GM18868 (cell line): ENCODE results near the gene PDZRN4.
A peak's percentile ranks its signal among the peaks of the same experiment; 100 is the strongest.
"Not testable (repeated sequence)": the region's sequence is repeated elsewhere in the genome, so short reads cannot be mapped to it uniquely, and the experiment has no call there.

ENCODE experiments used
- ATAC-seq: cut with Tn5 transposase; IDR thresholded peaks from one replicate; pipeline ENCODE4 v1.9.1; 2021; ENCODE audit warnings: mild to moderate bottlenecking, moderate library complexity; ENCODE audit not compliant: unreplicated experiment

PDZRN4 gene

GRCh38 chr12:41188058-41188840 is at the start of gene PDZRN4:
PDZRN4 (plus strand) TSS chr12:41188320.
- no peak for ATAC-seq

- no peak for ATAC-seq
Observed at GRCh38 chr12:41140117-41140516, 48.0 kb upstream of the PDZRN4 start.

- no peak for ATAC-seq
Observed at GRCh38 chr12:41141104-41141503, 47.0 kb upstream of the PDZRN4 start.

- ATAC-seq, result no peak
Observed at GRCh38 chr12:41142376-41142775, 45.7 kb upstream of the PDZRN4 start.

- no peak for ATAC-seq
Observed at GRCh38 chr12:41151793-41152192, 36.3 kb upstream of the PDZRN4 start.

- no peak for ATAC-seq
Observed at GRCh38 chr12:41162461-41162860, 25.7 kb upstream of the PDZRN4 start.

GRCh38 chr12:41167701-41168100 is 20.4 kb upstream of the PDZRN4 start:
- ATAC-seq, result no peak

- ATAC-seq, result no peak
Observed at GRCh38 chr12:41174602-41175001, 13.5 kb upstream of the PDZRN4 start.

- not testable (repeated sequence) for ATAC-seq
Observed at GRCh38 chr12:41179507-41179906, 8.6 kb upstream of the PDZRN4 start.

- no peak for ATAC-seq
Observed at GRCh38 chr12:41184864-41185263, 3.3 kb upstream of the PDZRN4 start.

- no peak for ATAC-seq
Observed at GRCh38 chr12:41186026-41186425, 2.1 kb upstream of the PDZRN4 start.

GRCh38 chr12:41188841-41189394 is 798 bp downstream of the PDZRN4 start:
- no peak for ATAC-seq

- no peak for ATAC-seq
Observed at GRCh38 chr12:41189395-41190251, 1.5 kb downstream of the PDZRN4 start.

GRCh38 chr12:41190338-41190737 is 2.2 kb downstream of the PDZRN4 start:
- ATAC-seq, result no peak

- not testable (repeated sequence) for ATAC-seq
Observed at GRCh38 chr12:41191549-41191948, 3.4 kb downstream of the PDZRN4 start.

- ATAC-seq, result no peak
Observed at GRCh38 chr12:41193311-41193710, 5.2 kb downstream of the PDZRN4 start.

GRCh38 chr12:41202051-41202450 is 13.9 kb downstream of the PDZRN4 start:
- ATAC-seq, result no peak

- peak; percentile 70 for ATAC-seq
Observed at GRCh38 chr12:41205070-41205709, 17.1 kb downstream of the PDZRN4 start.

- ATAC-seq, result peak; percentile 15
Observed at GRCh38 chr12:41206298-41206697, 18.2 kb downstream of the PDZRN4 start.

- no peak for ATAC-seq
Observed at GRCh38 chr12:41211448-41211847, 23.3 kb downstream of the PDZRN4 start.

- ATAC-seq, result no peak
Observed at GRCh38 chr12:41212625-41213024, 24.5 kb downstream of the PDZRN4 start.
